B cell (primary cell): ENCODE data around the gene ZC3H12C. TPM values are rescaled to one million over a fixed set of nuclear protein-coding genes. Genes with fewer than 3 reads are reported as not detected.

Experiments
- ATAC-seq: fragments of 200-7000 bp; cut with Tn5 transposase; one replicate; pipeline ENCODE4 v1.10.0; 2021; ENCODE audit warnings: low read depth, mild to moderate bottlenecking, moderate number of reproducible peaks, moderate library complexity
- CTCF ChIA-PET: fragments of 350-600 bp; sonication (Branson Sonifier 250); formaldehyde crosslinking; loops from one replicate; lab custom pipeline; 2021; ENCODE audit warnings: antibody characterized with exemption, inconsistent platforms; lab: Charles Lee
- POLR2A ChIA-PET: fragments of 350-600 bp; sonication (Branson Sonifier 250); formaldehyde crosslinking; loops from one replicate; lab custom pipeline; 2021; ENCODE audit warnings: antibody characterized with exemption; lab: Charles Lee
- DNase-seq: peaks from one replicate; pipeline ENCODE4 v3.0.0; 2013
- H2AFZ ChIP-seq: 2 replicates; pipeline ENCODE4 v1.6.1; 2012; ENCODE audit warnings: mild to moderate bottlenecking, low read depth, low read length; ENCODE audit not compliant: insufficient read depth, poor library complexity, severe bottlenecking
- H3K27ac ChIP-seq, 2 donors: 1 replicate in 1 of 2; 2 replicates in 1 of 2; pipeline ENCODE4 v1.5.1; 2012 to 2013; ENCODE audit warnings: low read length in 2 of 2, mild to moderate bottlenecking in 2 of 2, moderate library complexity in 1 of 2
- H3K27me3 ChIP-seq, 4 experiments: fragments of 200-600 bp in 1 of 4; sonication (generic) in 1 of 4; replicated peaks in 1 of 4; 1 replicate in 2 of 4; 2 replicates in 2 of 4; pipeline versions ENCODE4 v1.6.1 to v1.7.0; 2013 to 2016; ENCODE audit warnings: low read length in 3 of 4, mild to moderate bottlenecking in 2 of 4, mixed read lengths in 1 of 4, moderate library complexity in 1 of 4; ENCODE audit not compliant: insufficient read depth in 4 of 4, control insufficient read depth in 3 of 4; ENCODE audit errors: control extremely low read depth in 1 of 4
- H3K36me3 ChIP-seq, 2 experiments: replicated peaks in 1 of 2; 1 replicate in 1 of 2; 2 replicates in 1 of 2; pipeline versions ENCODE4 v1.6.1 to v1.7.1; 2013; ENCODE audit warnings: low read length in 1 of 2; ENCODE audit not compliant: insufficient read depth in 2 of 2, control insufficient read depth in 1 of 2; ENCODE audit errors: control extremely low read depth in 1 of 2, extremely low read depth in 1 of 2
- H3K4me1 ChIP-seq, 2 donors: fragments of 200-600 bp in 1 of 2; sonication (generic) in 1 of 2; 1 replicate in 1 of 2; 2 replicates in 1 of 2; pipeline versions ENCODE4 v1.5.1 to v1.6.1; 2013 to 2017; ENCODE audit warnings: low read length in 2 of 2; ENCODE audit not compliant: control insufficient read depth in 2 of 2, insufficient read depth in 2 of 2
- H3K4me2 ChIP-seq: replicated peaks from 2 replicates; pipeline ENCODE3; 2012; ENCODE audit warnings: mild to moderate bottlenecking, low read depth, low read length; ENCODE audit not compliant: poor library complexity, severe bottlenecking
- H3K4me3 ChIP-seq, 5 experiments: fragments of 200-600 bp in 1 of 5; sonication (generic) in 1 of 5; 1 replicate in 3 of 5; 2 replicates in 2 of 5; pipeline versions ENCODE4 v1.5.1 to v1.7.0; 2011 to 2016; ENCODE audit warnings: low read length in 4 of 5, mild to moderate bottlenecking in 4 of 5, low read depth in 2 of 5, control low read depth in 1 of 5, moderate library complexity in 1 of 5; ENCODE audit not compliant: insufficient read depth in 1 of 5; ENCODE audit errors: control extremely low read depth in 1 of 5, extremely low read depth in 1 of 5
- H3K79me2 ChIP-seq: fragments of 200-600 bp; sonication (generic); one replicate; pipeline ENCODE4 v1.6.0; 2016; ENCODE audit warnings: low read length; ENCODE audit not compliant: control insufficient read depth, insufficient read depth
- H3K9ac ChIP-seq: fragments of 200-600 bp; sonication (generic); 2 replicates; pipeline ENCODE4 v1.6.1; 2017; ENCODE audit warnings: mild to moderate bottlenecking, low read length, moderate library complexity
- H3K9me3 ChIP-seq, 3 donors: one replicate each; pipeline versions ENCODE4 v1.6.1 to v1.7.1; 2013; ENCODE audit warnings: low read length in 2 of 3; ENCODE audit not compliant: control insufficient read depth in 2 of 3, insufficient read depth in 1 of 3; ENCODE audit errors: control extremely low read depth in 1 of 3
- H4K20me1 ChIP-seq: 2 replicates; pipeline ENCODE4 v1.6.0; 2012; ENCODE audit warnings: mild to moderate bottlenecking, low read length; ENCODE audit not compliant: insufficient read depth, control insufficient read depth, poor library complexity, severe bottlenecking
- H3K27ac Mint-ChIP-seq: one replicate; pipeline ENCODE4 v1.8.0; 2021; ENCODE audit warnings: mixed read lengths
- H3K27me3 Mint-ChIP-seq: one replicate; pipeline ENCODE4 v1.8.0; 2021; ENCODE audit warnings: mixed read lengths
- H3K4me1 Mint-ChIP-seq: one replicate; pipeline ENCODE4 v1.8.0; 2021; ENCODE audit warnings: mixed read lengths
- H3K4me3 Mint-ChIP-seq: one replicate; pipeline ENCODE4 v1.8.0; 2021; ENCODE audit warnings: mixed read lengths
- H3K9me3 Mint-ChIP-seq: one replicate; pipeline ENCODE4 v1.8.0; 2022; ENCODE audit warnings: mixed read lengths; ENCODE audit not compliant: insufficient read depth
- CTCF ChIP-seq: fragments of 200-600 bp; IDR thresholded peaks from one replicate; pipeline ENCODE4 v1.8.0; 2022; ENCODE audit warnings: antibody characterized with exemption, mild to moderate bottlenecking
- EZH2 ChIP-seq: IDR thresholded peaks from 2 replicates; pipeline ENCODE4 v1.6.1; 2012; ENCODE audit warnings: borderline replicate concordance, low read depth, mild to moderate bottlenecking, moderate library complexity, low read length; ENCODE audit not compliant: insufficient read depth, poor library complexity, severe bottlenecking
- WGBS: methylation state at CpG from one replicate; pipeline ENCODE4 v1.1.5; 2013; ENCODE audit warnings: missing lambda C conversion rate; ENCODE audit not compliant: insufficient coverage; 5-methylcytosine and 5-hydroxymethylcytosine counted together
- intact Hi-C: fragments of 100-400 bp; cut with micrococcal nuclease; formaldehyde crosslinking; loops from one replicate; pipeline ENCODE4 v1.10.0; 2022
- polyA plus RNA-seq: library from polyadenylated mRNA; depleted of rRNA; stranded (reverse); fragments of >200 nt; gene quantifications from 2 replicates; pipeline ENCODE4 v1.2.3, GENCODE V29; 2012
- total RNA-seq, 2 donors: library from RNA; stranded (reverse); fragments of 120-200 nt in 1 of 2; gene quantifications; 1 replicate in 1 of 2; 2 replicates in 1 of 2; pipeline versions ENCODE4 v1.2.3 to v1.2.4, GENCODE V29; 2013 to 2022

The ZC3H12C gene
- total and polyA plus RNA-seq, 2 donors (not counting 1 experiment from before 2014, with no cell fraction given), result 0.01 to 0.10 TPM

GRCh38 chr11:110196241-110196754 is 103.1 kb downstream of the ZC3H12C start:
- ATAC-seq (no peak), DNase-seq (no peak)
- no peaks in the 10 kb centered on the region for H3K36me3 ChIP-seq
- 100% methylated on average over 2 of the region's 5 CpGs for WGBS
- H3K9me3 Mint-ChIP-seq, result peaks cover 9% of the 10 kb centered on the region
- H3K79me2 ChIP-seq, result no peaks in the 10 kb centered on the region
- no peak overlapping the region for H3K27ac ChIP-seq
- intact Hi-C loops, result no loop called here
- TF ChIP-seq EZH2 (no peak), CTCF (no peak)
- peaks cover 0 to 23% (median 12%) of the 10 kb centered on the region in 4 experiments for H3K27me3 ChIP-seq
- CTCF ChIA-PET, result interaction anchor here (1.6 kb wide), 1 partner anchor 23 kb away, joined by 3 read pairs; no protein-coding TSS in a partner anchor
- no peak overlapping the region for H3K9ac ChIP-seq
- H3K4me1 Mint-ChIP-seq, result peaks cover 10% of the 10 kb centered on the region
- POLR2A ChIA-PET, result no interaction called here
- H3K4me2 ChIP-seq, result no peak overlapping the region
- no peaks in the 10 kb centered on the region for H4K20me1 ChIP-seq
- no peak overlapping the region for H3K27ac Mint-ChIP-seq
- H3K27me3 Mint-ChIP-seq, result peaks cover 42% of the 10 kb centered on the region
- peaks cover 5 to 10% (median 5%) of the 10 kb centered on the region in 3 donors for H3K9me3 ChIP-seq
- H3K4me3 Mint-ChIP-seq, result no peak overlapping the region
- no peak overlapping the region for H2AFZ ChIP-seq
- no peak overlapping the region for H3K4me3 ChIP-seq
- H3K4me1 ChIP-seq, result peaks cover 5 to 9% of the 10 kb centered on the region in 2 donors

DNA sequence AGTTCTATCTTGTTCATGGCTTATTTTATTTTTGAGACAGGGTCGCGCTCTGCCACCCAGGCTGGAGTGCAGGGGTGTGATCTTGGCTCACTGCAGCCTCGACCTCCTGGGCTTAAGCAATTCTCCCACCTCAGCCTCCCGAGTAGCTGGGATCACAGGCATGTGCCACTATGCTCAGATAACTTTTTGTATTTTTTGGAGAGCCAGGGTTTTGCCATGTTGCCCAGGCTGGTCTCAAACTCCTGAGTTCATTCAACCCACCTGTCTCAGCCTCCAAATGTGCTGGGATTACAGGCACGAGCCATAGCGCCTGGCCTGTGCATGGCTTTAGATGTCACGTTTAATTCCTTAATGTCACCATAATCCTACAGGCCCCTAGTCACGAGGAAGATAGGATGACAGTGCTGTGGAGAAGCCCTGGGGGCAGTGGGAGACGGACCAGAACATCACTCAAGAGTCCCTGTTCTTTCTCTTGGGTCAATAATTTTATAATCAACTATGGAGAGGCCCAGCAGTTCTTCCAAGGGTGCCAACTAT is 103.8 kb downstream of the ZC3H12C start:
- no peak for TF ChIP-seq CTCF
- no peak for TF ChIP-seq EZH2
- H3K36me3 ChIP-seq, result no peaks in the 10 kb centered on the region
- no peak overlapping the region for H2AFZ ChIP-seq
- POLR2A ChIA-PET, result no interaction called here
- H3K9me3 Mint-ChIP-seq, result peaks cover 9% of the 10 kb centered on the region
- H3K4me1 Mint-ChIP-seq, result peaks cover 9% of the 10 kb centered on the region
- H3K27ac Mint-ChIP-seq, result no peak overlapping the region
- no peak overlapping the region for H3K4me3 ChIP-seq
- H3K27ac ChIP-seq, result no peak overlapping the region
- H3K9me3 ChIP-seq, result peaks cover 0 to 6% (median 4%) of the 10 kb centered on the region in 3 donors
- intact Hi-C loops, result no loop called here
- H4K20me1 ChIP-seq, result no peaks in the 10 kb centered on the region
- CTCF ChIA-PET, result interaction anchor here (0.6 to 7.2 kb wide), 4 partner anchors 23 to 1226 kb away, joined by 3 to 172 read pairs (median 4); partner anchors contain the start of gene FDX1
- DNase-seq (no peak), ATAC-seq (no peak)
- no peaks in the 10 kb centered on the region for H3K79me2 ChIP-seq
- H3K27me3 ChIP-seq, result peaks cover 0 to 20% (median 12%) of the 10 kb centered on the region in 4 experiments
- H3K4me2 ChIP-seq, result no peak overlapping the region
- H3K4me1 ChIP-seq, result peaks cover 5 to 9% of the 10 kb centered on the region in 2 donors
- peaks cover 45% of the 10 kb centered on the region for H3K27me3 Mint-ChIP-seq
- no peak overlapping the region for H3K9ac ChIP-seq
- WGBS, result 69% methylated on average over 4 of the region's 9 CpGs
- no peak overlapping the region for H3K4me3 Mint-ChIP-seq
